SK-N-SH (cell line): ENCODE measurements around the gene IPO9. TPM values are rescaled to one million over a fixed set of nuclear protein-coding genes. Genes with fewer than 3 reads are reported as not detected.

Source experiments
- CTCF ChIA-PET: fragments of 300-600, 350-600 bp; formaldehyde crosslinking; extraction: SDS; loops from one replicate; lab custom pipeline; 2021; lab: Yijun Ruan, JAX
- POLR2A ChIA-PET: fragments of 350-600 bp; sonication (Branson Sonifier 250); formaldehyde crosslinking; extraction: SDS; loops from one replicate; lab custom pipeline; 2020; ENCODE audit warnings: antibody characterized with exemption, inconsistent platforms; lab: Yijun Ruan, JAX
- DNase-seq: peaks from one replicate; pipeline ENCODE4 v3.0.0; 2012
- H2AFZ ChIP-seq: fragments of 200-600 bp; sonication (generic); 2 replicates; pipeline ENCODE4 v1.8.1; 2016; ENCODE audit warnings: antibody characterized with exemption, mild to moderate bottlenecking, low read depth
- H3F3A ChIP-seq: fragments of 200-600 bp; sonication (generic); replicated peaks from 2 replicates; pipeline ENCODE3; 2016; ENCODE audit warnings: antibody characterized with exemption, mild to moderate bottlenecking; ENCODE audit not compliant: insufficient read depth
- H3K27ac ChIP-seq, 2 experiments: fragments of 200-500 bp in 1 of 2; fragments of 200-600 bp in 1 of 2; sonication (Bioruptor generic) in 1 of 2; sonication (generic), shearing (Covaris generic) in 1 of 2; 2 replicates each; pipeline versions ENCODE4 v1.5.1 to v1.6.1; 2014 to 2016; ENCODE audit warnings: low read depth in 2 of 2, inconsistent platforms in 1 of 2, low read length in 1 of 2, mild to moderate bottlenecking in 1 of 2, mixed read lengths in 1 of 2
- H3K27me3 ChIP-seq: fragments of 200-600 bp; sonication (generic), shearing (Covaris generic); 2 replicates; pipeline ENCODE4 v1.6.1; 2016; ENCODE audit warnings: mixed run types; ENCODE audit not compliant: insufficient read depth
- H3K36me3 ChIP-seq, 2 experiments: fragments of 200-500 bp in 1 of 2; fragments of 200-600 bp in 1 of 2; sonication (Bioruptor generic) in 1 of 2; sonication (generic) in 1 of 2; replicated peaks in 1 of 2; 2 replicates each; pipeline versions ENCODE3 to v1.5.1; 2014 to 2016; ENCODE audit warnings: low read length in 1 of 2, mild to moderate bottlenecking in 1 of 2; ENCODE audit not compliant: insufficient read depth in 2 of 2, control insufficient read depth in 1 of 2
- H3K4me1 ChIP-seq, 2 experiments: fragments of 200-500 bp in 1 of 2; fragments of 200-600 bp in 1 of 2; sonication (Bioruptor generic) in 1 of 2; sonication (generic), shearing (Covaris generic) in 1 of 2; 2 replicates each; pipeline versions ENCODE4 v1.5.1 to v1.6.1; 2014 to 2016; ENCODE audit warnings: low read depth in 1 of 2, low read length in 1 of 2, mixed run types in 1 of 2; ENCODE audit not compliant: insufficient read depth in 2 of 2, control insufficient read depth in 1 of 2
- H3K4me2 ChIP-seq: fragments of 200-600 bp; sonication (generic), shearing (Covaris generic); 2 replicates; pipeline ENCODE4 v1.6.1; 2017; ENCODE audit warnings: mixed run types
- H3K4me3 ChIP-seq, 2 experiments: fragments of 200-500 bp in 1 of 2; fragments of 200-600 bp in 1 of 2; sonication (Bioruptor generic) in 1 of 2; sonication (generic), shearing (Covaris generic) in 1 of 2; 2 replicates each; pipeline versions ENCODE4 v1.5.1 to v1.8.1; 2014 to 2016; ENCODE audit warnings: low read depth in 2 of 2, inconsistent platforms in 1 of 2, low read length in 1 of 2, mild to moderate bottlenecking in 1 of 2, mixed read lengths in 1 of 2, moderate library complexity in 1 of 2
- H3K79me2 ChIP-seq: fragments of 200-600 bp; sonication (generic); 2 replicates; pipeline ENCODE4 v1.8.1; 2017; ENCODE audit warnings: mild to moderate bottlenecking; ENCODE audit not compliant: insufficient read depth
- H3K9ac ChIP-seq: fragments of 200-600 bp; sonication (generic); 2 replicates; pipeline ENCODE4 v1.6.1; 2017; ENCODE audit warnings: mixed run types
- H3K9me2 ChIP-seq: fragments of 200-600 bp; sonication (generic); 2 replicates; pipeline ENCODE4 v1.6.1; 2017; ENCODE audit warnings: mixed run types
- H3K9me3 ChIP-seq: fragments of 200-600 bp; sonication (generic); 2 replicates; pipeline ENCODE4 v1.6.1; 2017; ENCODE audit warnings: mixed run types, mild to moderate bottlenecking, moderate library complexity
- H4K20me1 ChIP-seq: fragments of 200-600 bp; sonication (generic); 2 replicates; pipeline ENCODE4 v1.6.1; 2017; ENCODE audit warnings: mild to moderate bottlenecking, mixed run types; ENCODE audit not compliant: insufficient read depth
- CHD2 ChIP-seq: fragments of 150-350 bp; IDR thresholded peaks from 2 replicates; pipeline ENCODE4 v1.6.1; 2018; ENCODE audit warnings: low read length; ENCODE audit not compliant: partially characterized antibody
- ELF1 ChIP-seq: IDR thresholded peaks from 2 replicates; pipeline ENCODE4 v1.4.0; 2012
- EP300 ChIP-seq, 2 experiments: IDR thresholded peaks; 2 replicates each; pipeline versions ENCODE4 v1.4.0 to v1.6.1; 2012; ENCODE audit warnings: borderline replicate concordance in 1 of 2, low read depth in 1 of 2, low read length in 1 of 2
- FOXM1 ChIP-seq: IDR thresholded peaks from 2 replicates; pipeline ENCODE4 v1.4.0; 2012; ENCODE audit warnings: low read depth, mild to moderate bottlenecking
- JUND ChIP-seq: IDR thresholded peaks from 2 replicates; pipeline ENCODE4 v1.4.0; 2012
- MEF2A ChIP-seq: IDR thresholded peaks from 2 replicates; pipeline ENCODE4 v1.4.0; 2012; ENCODE audit warnings: low read depth, borderline replicate concordance
- MXI1 ChIP-seq: IDR thresholded peaks from 2 replicates; pipeline ENCODE4 v1.6.1; 2012; ENCODE audit warnings: mild to moderate bottlenecking, low read depth, low read length, improper control_type of control experiment
- NFIC ChIP-seq: IDR thresholded peaks from 2 replicates; pipeline ENCODE4 v1.4.0; 2012; ENCODE audit warnings: borderline replicate concordance
- NRF1 ChIP-seq: IDR thresholded peaks from 2 replicates; pipeline ENCODE4 v1.6.1; 2012; ENCODE audit warnings: low read depth, mild to moderate bottlenecking, low read length
- POLR2AphosphoS5 ChIP-seq: IDR thresholded peaks from 2 replicates; pipeline ENCODE4 v1.6.1; 2012; ENCODE audit warnings: low read depth, low read length
- RFX5 ChIP-seq: IDR thresholded peaks from 2 replicates; pipeline ENCODE4 v1.6.1; 2012; ENCODE audit warnings: mild to moderate bottlenecking, improper control_type of control experiment, low read length
- RXRA ChIP-seq: IDR thresholded peaks from 2 replicates; pipeline ENCODE4 v1.4.0; 2012; ENCODE audit warnings: low read depth, mild to moderate bottlenecking, borderline replicate concordance
- SMC3 ChIP-seq: IDR thresholded peaks from 2 replicates; pipeline ENCODE4 v1.6.1; 2012; ENCODE audit warnings: low read depth, low read length, improper control_type of control experiment
- TCF12 ChIP-seq: IDR thresholded peaks from 2 replicates; pipeline ENCODE4 v1.4.0; 2012
- TEAD4 ChIP-seq: IDR thresholded peaks from 2 replicates; pipeline ENCODE4 v1.4.0; 2012; ENCODE audit warnings: mild to moderate bottlenecking, borderline replicate concordance; ENCODE audit not compliant: insufficient read depth
- WGBS: methylation state at CpG from one replicate; pipeline ENCODE4 v1.1.6; 2017; ENCODE audit warnings: low lambda C conversion rate; 5-methylcytosine and 5-hydroxymethylcytosine counted together
- polyA plus RNA-seq, 3 experiments: library from polyadenylated mRNA; depleted of rRNA; stranded (reverse); fragments of >200 nt; gene quantifications; 2 replicates each; pipeline ENCODE4 v1.2.3, GENCODE V29; 2012
- TF ChIP-seq, protein P1 (sequence below): IDR thresholded peaks from 2 replicates; pipeline ENCODE4; 2012
- TF ChIP-seq, protein P2 (sequence below): fragments of 150-350 bp; IDR thresholded peaks from 2 replicates; pipeline ENCODE4 v1.6.1; 2017; ENCODE audit warnings: antibody characterized with exemption, low read length, low read depth, borderline replicate concordance
- TF ChIP-seq, protein P3 (sequence below): fragments of 150-350 bp; IDR thresholded peaks from 2 replicates; pipeline ENCODE4 v1.6.1; 2016; ENCODE audit warnings: mild to moderate bottlenecking, low read depth, low read length
- TF ChIP-seq, protein P4 (sequence below): fragments of 200-600 bp; sonication (generic); IDR thresholded peaks from 2 replicates; pipeline ENCODE4 v1.6.1; 2017; ENCODE audit warnings: antibody characterized with exemption, mild to moderate bottlenecking, moderate library complexity
- TF ChIP-seq, protein P5 (sequence below): IDR thresholded peaks from 2 replicates; pipeline ENCODE4 v1.6.1; 2012; ENCODE audit warnings: mild to moderate bottlenecking, low read depth, low read length, moderate library complexity

Gene IPO9
- polyA plus RNA-seq (2012; rRNA removed), result 24.5 and 30.7 TPM in 2 replicates
- polyA plus RNA-seq (2012; cell fraction: cytosol; rRNA removed), result 17.3 and 21.7 TPM in 2 replicates
- 49.1 and 58.6 TPM in 2 replicates for polyA plus RNA-seq (2012; cell fraction: nucleus; rRNA removed)

DNA sequence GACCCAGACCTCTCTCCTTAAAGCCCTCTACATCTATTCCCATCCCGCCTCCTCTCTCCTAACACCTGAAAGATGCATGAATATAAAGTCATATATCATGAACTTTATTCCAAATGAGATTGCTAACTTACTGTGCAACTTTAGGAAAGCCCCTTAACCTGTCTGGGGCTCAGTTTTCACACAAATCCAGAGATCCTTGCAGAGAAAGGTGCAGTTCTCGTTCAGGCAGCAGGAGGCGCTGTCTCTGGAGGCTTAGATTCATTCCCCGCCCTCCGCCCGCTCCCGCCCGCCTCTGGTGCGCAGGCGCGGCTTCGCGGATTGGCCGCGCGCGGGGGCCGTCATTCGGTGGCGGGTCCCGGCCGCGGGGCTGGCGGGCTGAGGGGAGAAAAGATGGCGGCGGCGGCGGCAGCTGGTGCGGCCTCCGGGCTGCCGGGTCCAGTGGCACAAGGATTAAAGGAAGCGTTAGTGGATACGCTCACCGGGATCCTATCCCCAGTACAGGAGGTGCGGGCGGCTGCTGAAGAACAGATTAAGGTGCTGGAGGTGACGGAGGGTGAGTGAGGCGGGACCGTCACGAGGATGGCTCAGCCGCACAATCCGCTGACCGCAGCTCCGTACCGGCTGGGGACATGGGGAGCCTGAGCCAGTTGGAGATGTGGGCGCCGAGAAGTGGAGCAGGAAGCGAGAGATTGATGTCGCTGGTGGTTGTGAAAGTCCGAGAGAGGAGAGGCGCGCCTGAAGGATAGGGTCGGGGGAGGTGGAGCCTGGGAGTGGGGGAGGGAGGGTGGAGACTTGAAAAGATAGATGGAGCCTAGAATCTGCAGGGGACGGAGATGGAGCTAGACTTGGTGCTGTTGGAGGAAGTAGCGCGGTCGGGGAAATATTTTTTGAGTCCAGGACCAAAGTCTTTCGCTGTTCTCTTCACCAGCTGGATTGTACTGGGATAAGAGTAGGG lies at the start of gene IPO9:
TSS of gene IPO9 (plus strand) at position 338 of the 955 bp plus-strand sequence. CDS start at position 391, 53 bp downstream.
- Histone ChIP-seq H3K9ac (peak within 1 kb of the TSS; percentile 99), H2AFZ (peak within 1 kb of the TSS; percentile 78; the same call in 1 of the 2 replicates), H4K20me1 (peaks cover 34% of the 10 kb centered on the region), H3K79me2 (peaks cover 61% of the 10 kb centered on the region), H3K36me3 (peaks cover 1 to 22% of the 10 kb centered on the region in 2 experiments), H3K4me3 (peak within 1 kb of the TSS; percentile 92 to 97), H3K9me2 (no peaks in the 10 kb centered on the region), H3K9me3 (no peaks in the 10 kb centered on the region), H3K27ac (peak within 1 kb of the TSS; percentile 93 to 95), H3F3A (peaks cover 45% of the 10 kb centered on the region), H3K4me1 (peaks cover 12 to 41% of the 10 kb centered on the region in 2 experiments), H3K27me3 (no peaks in the 10 kb centered on the region), H3K4me2 (peak within 1 kb of the TSS; percentile 70)
- ChIA-PET POLR2A (interaction anchor here (0.6 to 1.1 kb wide), 2 partner anchors 114 to 180 kb away, joined by 3 read pairs; no protein-coding TSS in a partner anchor), CTCF (interaction anchor here (0.6 to 3.3 kb wide), 31 partner anchors 8 to 381 kb away, joined by 3 to 12 read pairs (median 4); no protein-coding TSS in a partner anchor)
- WGBS, result 1% methylated on average over 36 of the region's 58 CpGs
- DNase-seq, result peak; percentile 99
- TF ChIP-seq JUND (no peak), NRF1 (peak; percentile 92), MEF2A (no peak), ELF1 (no peak), NFIC (no peak), TEAD4 (no peak), RXRA (no peak), CHD2 (peak; percentile 41), RFX5 (no peak), TCF12 (no peak; the same call in 1 of the 2 replicates), FOXM1 (no peak), POLR2AphosphoS5 (no peak), SMC3 (peak; percentile 37; the same call in 1 of the 2 replicates), EP300 (IDR thresholded peaks at IDR 0.05; ENCODE audit: borderline replicate concordance in 1 of 2, low read depth in 1 of 2, low read length in 1 of 2) (no peak; a peak in 1 of 4 replicates), MXI1 (no peak; the same call in none of the 2 replicates)
- TF ChIP-seq, protein P1, sequence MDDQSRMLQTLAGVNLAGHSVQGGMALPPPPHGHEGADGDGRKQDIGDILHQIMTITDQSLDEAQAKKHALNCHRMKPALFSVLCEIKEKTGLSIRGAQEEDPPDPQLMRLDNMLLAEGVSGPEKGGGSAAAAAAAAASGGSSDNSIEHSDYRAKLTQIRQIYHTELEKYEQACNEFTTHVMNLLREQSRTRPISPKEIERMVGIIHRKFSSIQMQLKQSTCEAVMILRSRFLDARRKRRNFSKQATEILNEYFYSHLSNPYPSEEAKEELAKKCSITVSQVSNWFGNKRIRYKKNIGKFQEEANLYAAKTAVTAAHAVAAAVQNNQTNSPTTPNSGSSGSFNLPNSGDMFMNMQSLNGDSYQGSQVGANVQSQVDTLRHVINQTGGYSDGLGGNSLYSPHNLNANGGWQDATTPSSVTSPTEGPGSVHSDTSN, result peak; percentile 89
- TF ChIP-seq, protein P2, sequence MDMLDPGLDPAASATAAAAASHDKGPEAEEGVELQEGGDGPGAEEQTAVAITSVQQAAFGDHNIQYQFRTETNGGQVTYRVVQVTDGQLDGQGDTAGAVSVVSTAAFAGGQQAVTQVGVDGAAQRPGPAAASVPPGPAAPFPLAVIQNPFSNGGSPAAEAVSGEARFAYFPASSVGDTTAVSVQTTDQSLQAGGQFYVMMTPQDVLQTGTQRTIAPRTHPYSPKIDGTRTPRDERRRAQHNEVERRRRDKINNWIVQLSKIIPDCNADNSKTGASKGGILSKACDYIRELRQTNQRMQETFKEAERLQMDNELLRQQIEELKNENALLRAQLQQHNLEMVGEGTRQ, result no peak
- TF ChIP-seq, protein P3, sequence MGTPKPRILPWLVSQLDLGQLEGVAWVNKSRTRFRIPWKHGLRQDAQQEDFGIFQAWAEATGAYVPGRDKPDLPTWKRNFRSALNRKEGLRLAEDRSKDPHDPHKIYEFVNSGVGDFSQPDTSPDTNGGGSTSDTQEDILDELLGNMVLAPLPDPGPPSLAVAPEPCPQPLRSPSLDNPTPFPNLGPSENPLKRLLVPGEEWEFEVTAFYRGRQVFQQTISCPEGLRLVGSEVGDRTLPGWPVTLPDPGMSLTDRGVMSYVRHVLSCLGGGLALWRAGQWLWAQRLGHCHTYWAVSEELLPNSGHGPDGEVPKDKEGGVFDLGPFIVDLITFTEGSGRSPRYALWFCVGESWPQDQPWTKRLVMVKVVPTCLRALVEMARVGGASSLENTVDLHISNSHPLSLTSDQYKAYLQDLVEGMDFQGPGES, result no peak
- TF ChIP-seq, protein P4, sequence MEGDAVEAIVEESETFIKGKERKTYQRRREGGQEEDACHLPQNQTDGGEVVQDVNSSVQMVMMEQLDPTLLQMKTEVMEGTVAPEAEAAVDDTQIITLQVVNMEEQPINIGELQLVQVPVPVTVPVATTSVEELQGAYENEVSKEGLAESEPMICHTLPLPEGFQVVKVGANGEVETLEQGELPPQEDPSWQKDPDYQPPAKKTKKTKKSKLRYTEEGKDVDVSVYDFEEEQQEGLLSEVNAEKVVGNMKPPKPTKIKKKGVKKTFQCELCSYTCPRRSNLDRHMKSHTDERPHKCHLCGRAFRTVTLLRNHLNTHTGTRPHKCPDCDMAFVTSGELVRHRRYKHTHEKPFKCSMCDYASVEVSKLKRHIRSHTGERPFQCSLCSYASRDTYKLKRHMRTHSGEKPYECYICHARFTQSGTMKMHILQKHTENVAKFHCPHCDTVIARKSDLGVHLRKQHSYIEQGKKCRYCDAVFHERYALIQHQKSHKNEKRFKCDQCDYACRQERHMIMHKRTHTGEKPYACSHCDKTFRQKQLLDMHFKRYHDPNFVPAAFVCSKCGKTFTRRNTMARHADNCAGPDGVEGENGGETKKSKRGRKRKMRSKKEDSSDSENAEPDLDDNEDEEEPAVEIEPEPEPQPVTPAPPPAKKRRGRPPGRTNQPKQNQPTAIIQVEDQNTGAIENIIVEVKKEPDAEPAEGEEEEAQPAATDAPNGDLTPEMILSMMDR, result peak; percentile 92
- TF ChIP-seq, protein P5, sequence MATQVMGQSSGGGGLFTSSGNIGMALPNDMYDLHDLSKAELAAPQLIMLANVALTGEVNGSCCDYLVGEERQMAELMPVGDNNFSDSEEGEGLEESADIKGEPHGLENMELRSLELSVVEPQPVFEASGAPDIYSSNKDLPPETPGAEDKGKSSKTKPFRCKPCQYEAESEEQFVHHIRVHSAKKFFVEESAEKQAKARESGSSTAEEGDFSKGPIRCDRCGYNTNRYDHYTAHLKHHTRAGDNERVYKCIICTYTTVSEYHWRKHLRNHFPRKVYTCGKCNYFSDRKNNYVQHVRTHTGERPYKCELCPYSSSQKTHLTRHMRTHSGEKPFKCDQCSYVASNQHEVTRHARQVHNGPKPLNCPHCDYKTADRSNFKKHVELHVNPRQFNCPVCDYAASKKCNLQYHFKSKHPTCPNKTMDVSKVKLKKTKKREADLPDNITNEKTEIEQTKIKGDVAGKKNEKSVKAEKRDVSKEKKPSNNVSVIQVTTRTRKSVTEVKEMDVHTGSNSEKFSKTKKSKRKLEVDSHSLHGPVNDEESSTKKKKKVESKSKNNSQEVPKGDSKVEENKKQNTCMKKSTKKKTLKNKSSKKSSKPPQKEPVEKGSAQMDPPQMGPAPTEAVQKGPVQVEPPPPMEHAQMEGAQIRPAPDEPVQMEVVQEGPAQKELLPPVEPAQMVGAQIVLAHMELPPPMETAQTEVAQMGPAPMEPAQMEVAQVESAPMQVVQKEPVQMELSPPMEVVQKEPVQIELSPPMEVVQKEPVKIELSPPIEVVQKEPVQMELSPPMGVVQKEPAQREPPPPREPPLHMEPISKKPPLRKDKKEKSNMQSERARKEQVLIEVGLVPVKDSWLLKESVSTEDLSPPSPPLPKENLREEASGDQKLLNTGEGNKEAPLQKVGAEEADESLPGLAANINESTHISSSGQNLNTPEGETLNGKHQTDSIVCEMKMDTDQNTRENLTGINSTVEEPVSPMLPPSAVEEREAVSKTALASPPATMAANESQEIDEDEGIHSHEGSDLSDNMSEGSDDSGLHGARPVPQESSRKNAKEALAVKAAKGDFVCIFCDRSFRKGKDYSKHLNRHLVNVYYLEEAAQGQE, result peak; percentile 73
